LoVo (cell line): ENCODE results near the gene IQCN.
"Not testable (repeated sequence)": the region's sequence is repeated elsewhere in the genome, so short reads cannot be mapped to it uniquely, and the experiment has no call there.

Experiments
- DNase-seq: peaks from one replicate; pipeline ENCODE4 v3.0.0-alpha.2; 2016; ENCODE audit warnings: low spot score

IQCN gene

DNA sequence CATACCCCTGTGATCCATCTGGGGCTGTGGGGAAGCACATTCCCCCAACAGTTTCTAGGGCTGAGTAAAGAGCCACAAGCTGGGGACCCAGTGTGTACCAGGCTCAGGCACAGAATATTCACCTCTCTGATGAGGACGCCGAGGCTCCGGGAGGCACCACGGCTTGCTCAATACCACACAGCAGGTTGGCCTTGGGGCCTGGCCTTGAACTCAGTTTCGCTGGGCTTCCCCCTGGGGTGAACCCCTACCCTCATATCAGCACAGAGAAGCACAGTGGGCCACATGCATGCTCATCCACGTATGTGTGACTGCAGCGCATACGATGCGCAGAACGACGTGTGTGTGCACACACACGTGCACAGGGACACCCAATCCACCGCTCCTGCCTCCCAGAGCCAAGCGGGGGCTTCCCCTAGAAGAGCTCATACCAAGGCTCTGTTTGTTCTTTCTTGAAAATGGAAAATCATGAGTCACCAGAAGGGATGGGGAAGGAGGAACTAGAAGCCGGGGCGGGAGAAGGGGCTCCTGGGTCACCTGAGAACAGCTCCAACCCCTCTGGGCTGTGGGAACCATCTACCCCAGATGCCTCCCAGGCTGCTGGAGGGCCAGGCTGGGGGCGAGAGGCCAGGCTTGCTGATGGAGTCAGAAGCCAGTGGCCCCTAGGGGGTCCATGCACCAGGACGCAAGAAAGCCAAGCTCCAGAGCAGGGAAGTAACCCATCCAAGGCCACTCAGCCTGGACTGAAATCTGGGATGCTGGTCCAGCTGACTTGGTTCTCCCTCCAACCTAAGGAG lies 43.1 kb downstream of the IQCN start:
- no peak for DNase-seq

DNA sequence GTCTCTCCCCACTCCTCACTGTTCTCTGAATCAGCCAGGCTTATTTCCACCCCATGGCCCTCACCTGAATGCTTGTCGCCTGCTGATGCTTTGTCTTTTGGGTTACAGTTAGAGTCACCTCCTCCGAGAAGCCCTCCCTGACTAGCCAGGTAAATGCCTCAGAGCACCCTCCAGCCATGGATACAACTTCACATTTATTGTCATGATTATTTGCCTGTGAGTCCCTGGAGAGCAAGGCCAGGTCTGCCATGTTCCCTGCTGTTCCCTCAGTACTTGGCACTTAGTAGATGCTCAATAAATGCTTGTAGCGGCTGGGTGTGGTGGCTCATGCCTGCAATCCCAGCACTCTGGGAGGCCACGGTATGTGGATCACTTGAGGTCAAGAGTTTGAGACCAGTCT lies 44.3 kb downstream of the IQCN start:
- DNase-seq = no peak

DNA sequence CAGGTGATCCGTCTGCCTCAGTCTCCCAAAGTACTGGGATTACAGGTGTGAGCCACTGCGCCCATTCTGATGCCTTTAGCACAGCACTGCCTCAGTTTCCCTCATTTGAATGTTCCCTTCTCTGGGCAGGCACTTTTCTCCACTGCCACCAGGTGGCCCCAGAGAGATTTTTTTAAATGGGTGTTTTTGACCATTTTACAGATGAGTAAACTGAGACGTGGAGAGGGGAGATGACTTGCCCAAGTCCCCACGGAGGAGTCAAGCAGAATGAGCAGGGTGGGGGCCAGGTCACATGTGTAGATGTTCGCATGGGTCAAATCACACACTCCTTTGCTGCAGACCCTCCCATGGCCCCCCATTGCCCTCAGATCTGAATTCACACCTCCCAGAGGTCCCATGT lies 44.8 kb downstream of the IQCN start:
- DNase-seq = no peak

DNA sequence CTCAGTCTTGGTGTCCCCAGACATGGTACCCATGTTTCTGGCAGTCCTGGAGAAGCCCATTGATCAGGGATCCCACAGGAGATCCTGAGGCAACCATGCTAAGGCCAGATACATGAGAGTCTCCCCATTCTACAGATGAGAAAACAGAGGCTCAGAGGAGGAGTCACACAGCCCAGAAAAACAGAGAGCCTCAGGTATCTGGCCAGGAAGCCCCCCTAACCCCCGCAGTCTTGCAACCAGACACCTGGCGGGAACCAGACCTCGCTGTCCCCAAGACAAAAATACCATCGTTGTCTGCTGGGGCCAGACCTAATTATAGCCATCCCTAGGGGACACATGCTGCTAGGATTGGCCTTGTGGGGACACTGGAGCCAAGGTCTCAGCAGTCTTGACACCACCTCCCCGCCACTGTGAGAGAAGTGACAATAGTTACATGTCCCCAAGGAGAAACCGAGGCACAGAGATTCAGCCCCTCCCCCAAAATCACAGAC lies 46.4 kb downstream of the IQCN start:
- no peak for DNase-seq

- DNase-seq = no peak
Measured at GRCh38 chr19:18226956-18227780, 47.1 kb downstream of the IQCN start.

DNA sequence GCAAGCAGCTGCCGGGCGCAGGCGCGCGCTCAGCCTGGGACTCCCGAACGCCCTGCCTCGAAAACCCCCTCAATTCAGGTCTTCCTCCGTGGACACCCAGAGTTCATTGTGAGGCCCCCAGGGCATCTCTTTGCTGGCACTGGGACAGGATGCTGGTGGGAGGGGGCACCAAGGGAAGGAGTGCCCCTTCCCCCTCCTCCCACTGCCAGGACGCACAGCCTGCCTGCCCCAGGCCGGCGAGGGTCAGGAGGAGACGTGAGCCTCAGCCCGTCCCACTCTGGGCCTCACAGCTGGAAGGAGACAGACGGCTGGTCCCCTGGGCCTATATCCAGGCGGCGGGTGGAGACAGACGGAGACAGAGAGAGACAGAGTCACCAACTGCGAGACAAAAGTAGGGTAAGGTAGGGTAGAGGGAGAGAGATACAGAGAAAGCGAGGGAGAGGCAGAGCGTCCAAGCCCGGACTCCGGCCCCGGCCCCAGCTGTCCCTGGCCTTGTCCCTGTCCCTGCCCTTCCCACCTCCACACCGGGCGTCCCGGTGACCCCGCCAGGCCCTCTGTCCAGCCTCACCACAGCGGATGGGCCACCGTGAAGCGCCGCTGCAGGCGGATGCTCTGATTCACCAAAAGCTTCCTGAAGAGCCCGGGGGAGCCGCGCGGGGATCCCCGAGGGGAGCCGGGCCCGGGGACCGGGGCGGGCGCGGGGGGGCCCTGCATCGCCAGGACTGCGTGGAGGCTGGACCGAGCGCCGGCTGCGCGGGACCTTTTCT lies 48.4 kb downstream of the IQCN start, which contains the start of gene PDE4C:
TSS of gene PDE4C (minus strand) at position 737 of the 767 bp plus-strand sequence. CDS start at position 714, 23 bp downstream.
- DNase-seq = no peak

GRCh38 chr19:18225355-18225701 lies 48.9 kb downstream of the IQCN start:
- DNase-seq = no peak

DNA sequence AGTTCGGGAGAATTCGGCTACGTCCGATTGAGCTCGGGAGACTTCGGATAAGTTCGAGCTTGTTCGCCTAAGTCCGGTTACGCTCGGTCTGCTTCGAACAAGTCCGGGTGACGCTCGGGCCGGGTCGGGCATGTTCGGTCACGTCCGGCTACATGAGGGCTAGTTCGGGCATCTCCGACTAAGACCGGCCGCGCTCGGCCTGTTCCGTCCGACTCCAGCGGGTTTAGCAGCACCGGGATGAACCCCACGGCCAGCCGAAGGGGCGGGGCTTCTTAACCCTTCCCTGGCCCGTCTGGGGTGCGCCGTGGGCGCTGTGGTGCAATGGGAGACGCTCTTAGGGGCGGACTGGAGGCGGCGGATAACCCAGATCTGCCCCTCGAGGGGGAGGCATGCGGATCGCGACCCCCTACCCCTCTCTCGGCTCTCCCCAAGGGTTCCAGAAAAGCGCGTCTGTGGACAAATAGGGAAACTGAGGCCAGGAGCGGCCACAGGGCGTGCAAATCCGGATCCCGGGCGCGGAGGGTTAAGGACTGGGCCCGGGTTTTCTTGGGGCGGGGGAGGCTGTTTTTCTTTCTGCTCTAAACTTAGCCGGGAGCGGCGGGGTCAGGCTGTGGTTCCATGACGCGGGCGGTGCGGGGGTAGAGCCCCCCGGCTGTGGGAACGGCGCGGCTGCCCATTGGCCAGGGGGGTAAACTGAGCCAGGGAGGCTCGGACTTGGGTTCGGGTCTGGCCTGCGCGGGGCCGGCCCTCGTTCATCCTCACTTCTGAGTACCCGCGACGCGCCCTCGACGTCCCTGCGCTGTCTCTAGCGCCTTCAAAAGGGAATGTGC lies 49.5 kb downstream of the IQCN start:
- DNase-seq = peak; percentile 97

- peak; percentile 40 for DNase-seq
Measured at GRCh38 chr19:18223860-18224524, 50.3 kb downstream of the IQCN start.

DNA sequence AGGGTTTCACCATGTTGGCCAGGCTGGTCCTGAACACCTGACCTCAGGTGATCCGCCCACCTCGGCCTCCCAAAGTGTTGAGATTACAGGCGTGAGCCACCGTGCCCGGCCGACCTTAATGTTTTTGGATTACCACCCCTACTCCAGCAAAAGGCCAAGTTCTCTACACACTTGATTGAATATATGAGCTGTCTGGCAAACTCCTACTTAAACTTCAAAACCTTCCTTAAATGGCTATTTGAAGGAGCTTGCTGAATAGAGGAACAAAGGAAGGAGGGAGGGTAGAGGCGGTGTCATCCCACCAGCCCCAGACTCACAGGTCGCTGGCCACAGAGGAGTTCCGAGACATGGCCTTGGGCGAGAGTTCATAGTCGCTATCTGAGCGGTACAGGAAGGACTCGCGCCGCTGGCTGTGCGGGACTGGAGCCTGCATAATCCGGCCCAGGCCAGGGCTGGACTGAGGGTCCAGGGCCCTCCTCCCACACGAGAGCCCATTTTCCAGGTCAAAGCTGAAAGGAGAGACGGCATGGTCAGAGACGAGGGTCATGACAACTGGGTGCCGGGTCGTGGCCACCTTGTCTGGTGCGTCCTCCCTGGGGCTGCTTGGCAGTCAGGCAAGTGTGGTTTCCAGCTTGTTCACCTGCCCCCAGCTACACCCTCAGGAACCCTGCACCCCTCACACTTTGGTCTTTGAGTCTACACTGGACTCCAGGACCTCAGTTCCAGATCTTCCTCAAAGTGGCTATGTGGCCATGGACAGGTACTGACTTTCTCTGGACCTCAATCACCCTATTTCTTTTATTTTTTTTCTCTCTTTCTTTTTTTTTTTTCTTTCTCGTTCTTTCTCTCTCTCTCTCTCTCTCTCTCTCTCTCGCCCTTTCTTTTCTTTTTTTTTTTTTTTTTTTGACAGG lies 52.2 kb downstream of the IQCN start:
- DNase-seq = no peak

DNA sequence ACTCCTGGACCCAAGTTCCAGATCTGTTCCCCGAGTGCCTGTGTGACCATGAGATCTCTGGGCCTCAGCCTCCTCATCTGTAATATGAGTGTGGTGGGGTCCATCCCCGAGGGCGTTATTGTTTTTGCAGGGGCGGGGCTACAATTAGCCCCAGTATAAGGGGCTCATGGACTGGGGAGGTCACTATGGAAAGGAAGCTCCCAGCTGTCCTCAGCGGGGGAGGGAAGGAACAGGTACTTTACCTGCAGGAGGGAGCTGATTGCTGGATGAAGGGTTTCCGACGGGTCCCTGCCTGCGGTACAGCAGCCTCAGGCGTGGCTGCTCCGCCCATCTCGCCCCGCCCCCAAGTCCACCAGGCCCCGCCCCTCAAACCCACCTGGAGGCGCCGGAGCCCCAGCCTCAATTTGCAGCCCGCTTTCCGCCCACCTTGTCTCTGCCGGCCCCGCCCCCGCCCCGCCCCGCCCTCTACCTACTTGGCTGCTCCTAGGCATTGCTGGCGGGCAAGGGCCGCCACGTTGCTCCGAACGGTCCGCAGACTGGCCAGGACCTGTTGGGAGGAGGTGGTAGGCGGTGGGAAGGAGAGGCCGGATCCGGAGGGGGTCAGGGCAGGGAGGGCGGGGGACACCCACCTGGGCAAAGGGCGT lies 53.5 kb downstream of the IQCN start:
- DNase-seq = no peak

DNA sequence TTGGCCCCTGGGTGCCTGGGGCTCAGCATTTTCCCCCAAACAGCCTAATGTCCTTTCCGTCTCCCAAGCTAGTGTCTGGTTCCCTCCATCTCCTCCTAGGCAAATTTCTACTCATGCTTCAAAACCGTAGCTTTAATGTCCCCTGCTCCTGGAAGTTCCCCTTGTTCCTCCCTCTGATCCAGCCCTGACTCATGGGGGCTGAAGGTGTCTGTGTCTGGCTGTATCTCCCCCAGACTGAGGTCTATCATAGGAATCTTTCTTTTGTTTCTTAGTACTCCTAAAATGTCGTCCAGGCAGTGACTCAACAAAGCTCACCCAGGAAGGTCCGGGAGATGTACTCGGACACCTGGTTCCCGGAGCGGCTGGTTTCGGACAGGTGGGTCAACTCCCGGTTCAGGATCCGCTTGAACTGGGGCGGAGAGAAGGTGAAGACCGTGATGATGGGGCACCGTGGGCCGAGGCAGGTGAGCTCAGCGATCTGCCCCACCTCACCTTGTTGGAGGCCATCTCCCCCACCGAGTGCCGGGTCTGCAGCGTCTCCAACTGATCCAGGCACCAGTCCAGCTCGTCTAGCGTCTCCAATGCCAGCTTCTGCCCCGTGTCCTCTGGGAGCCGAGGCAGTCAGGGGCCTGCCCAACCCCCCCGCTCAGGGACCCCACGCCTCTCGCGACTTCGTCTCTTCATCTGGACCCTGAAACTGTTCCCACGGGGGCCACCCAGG lies 54.2 kb downstream of the IQCN start:
- no peak for DNase-seq

GRCh38 chr19:18218600-18218999 lies 55.7 kb downstream of the IQCN start:
- DNase-seq = no peak

DNA sequence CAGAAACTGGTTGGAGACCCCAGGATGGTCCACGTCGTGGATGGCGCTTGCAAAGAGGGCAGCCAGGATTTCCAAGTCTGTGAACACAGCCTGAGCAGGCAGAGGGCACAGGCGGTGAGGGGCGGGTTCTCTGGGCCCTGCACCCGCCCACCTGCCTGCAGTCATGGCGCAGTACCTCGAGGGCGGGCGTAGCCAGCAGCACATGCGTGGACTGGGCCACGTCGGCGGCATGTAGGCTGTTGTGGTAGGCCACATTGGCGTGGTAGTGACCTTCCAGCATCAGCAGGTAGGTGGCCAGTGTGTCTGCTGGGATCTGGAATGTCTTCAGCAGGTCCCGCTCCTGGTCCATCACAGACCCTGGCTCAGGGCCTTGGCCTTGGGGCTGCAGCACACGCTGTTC lies 56.1 kb downstream of the IQCN start:
- DNase-seq = no peak

- no peak for DNase-seq
Measured at GRCh38 chr19:18216789-18217188, 57.5 kb downstream of the IQCN start.

DNA sequence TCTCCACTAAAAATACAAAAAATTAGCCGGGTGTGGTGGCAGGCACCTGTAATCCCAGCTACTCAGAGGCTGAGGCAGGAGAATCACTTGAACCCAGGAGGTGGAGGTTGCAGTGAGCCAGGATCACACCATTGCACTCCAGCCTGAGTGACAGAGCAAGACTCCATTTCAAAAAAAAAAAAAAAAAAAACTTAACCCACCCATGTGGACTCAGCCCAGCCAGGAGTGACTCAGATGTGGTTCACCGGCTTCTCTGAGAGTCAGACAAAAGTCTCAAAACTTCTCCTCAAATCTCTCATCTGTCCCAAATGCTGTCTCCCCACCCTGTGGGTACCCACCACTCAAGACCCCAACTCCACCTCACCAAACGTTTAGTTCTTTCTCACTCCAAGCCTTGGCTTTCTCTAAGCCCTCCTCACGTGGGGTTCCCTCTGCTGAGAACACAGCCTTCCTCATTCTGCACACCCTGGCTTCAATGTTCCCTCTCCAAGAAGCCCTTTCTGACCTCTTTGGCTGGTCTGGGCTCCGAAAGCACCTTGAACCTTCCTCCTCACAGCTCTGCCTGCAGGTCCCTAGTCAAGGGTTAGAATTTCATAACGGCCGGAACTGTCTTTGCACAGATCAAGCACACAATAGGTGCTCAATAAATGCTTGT lies 59.3 kb downstream of the IQCN start:
- no peak for DNase-seq

DNA sequence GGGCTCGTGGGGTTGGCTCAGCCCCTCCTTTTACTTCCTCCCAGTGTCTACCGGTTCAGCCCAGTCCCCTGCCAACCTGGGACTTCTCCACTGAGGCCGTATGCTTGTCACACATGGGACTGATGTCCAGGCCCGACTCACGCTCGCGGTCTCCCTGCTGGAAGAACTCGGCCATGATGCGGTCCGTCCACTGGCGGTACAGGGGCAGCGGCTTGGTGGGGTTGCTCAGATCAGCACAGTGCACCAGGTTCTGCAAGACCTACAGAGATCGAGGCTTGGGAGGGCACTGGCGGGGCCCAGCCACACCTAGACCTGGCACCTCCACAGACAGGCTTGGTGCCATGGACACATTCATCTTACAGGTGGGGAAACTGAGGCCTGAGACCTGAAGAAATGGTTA lies 62.6 kb downstream of the IQCN start:
- no peak for DNase-seq

DNA sequence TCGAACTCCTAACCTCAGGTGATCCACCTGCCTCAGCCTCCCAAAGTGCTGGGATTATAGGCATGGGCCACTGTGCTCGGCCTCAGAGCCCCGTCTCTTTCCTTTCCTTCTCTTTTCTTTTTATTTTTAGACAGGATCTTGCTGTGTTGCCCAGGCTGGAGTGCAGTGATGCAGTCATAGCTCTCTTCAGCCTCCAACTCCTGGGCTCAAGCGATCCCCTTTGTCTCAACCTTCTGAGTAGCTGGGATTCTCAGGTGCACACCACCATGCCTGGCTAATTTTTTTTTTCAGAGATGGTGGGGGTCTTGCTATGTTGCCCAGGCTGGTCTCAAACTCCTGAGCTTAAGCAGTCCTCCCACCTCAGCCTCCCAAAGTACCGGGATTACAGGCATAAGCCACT lies 64.3 kb downstream of the IQCN start:
- DNase-seq = not testable (repeated sequence)
